GM23338 (cell line): ENCODE results near the gene SLC5A6. TPM values are rescaled to one million over a fixed set of nuclear protein-coding genes. Genes with fewer than 3 reads are reported as not detected.

Experiments
- ATAC-seq: fragments of 200-7000 bp; cut with Tn5 transposase; 3 replicates; pipeline ENCODE4 v1.9.1; 2020
- DNase-seq: peaks from one replicate; pipeline ENCODE4 v3.0.0-alpha.2; 2015; ENCODE audit warnings: low spot score
- H2AFZ ChIP-seq: fragments of 200-600 bp; sonication (generic); 2 replicates; pipeline ENCODE4 v1.8.0; 2016; ENCODE audit warnings: antibody characterized with exemption, mild to moderate bottlenecking, moderate library complexity
- H3F3A ChIP-seq: fragments of 200-600 bp; sonication (generic); replicated peaks from 2 replicates; pipeline ENCODE4 v1.8.0; 2017; ENCODE audit warnings: antibody characterized with exemption, mixed run types, low read depth
- H3K27ac ChIP-seq: fragments of 200-600 bp; sonication (generic); 2 replicates; pipeline ENCODE4 v1.6.1; 2016; ENCODE audit warnings: low read depth
- H3K27me3 ChIP-seq: fragments of 200-600 bp; sonication (generic); 2 replicates; pipeline ENCODE4 v1.8.0; 2016; ENCODE audit warnings: mild to moderate bottlenecking, mixed run types, moderate library complexity; ENCODE audit not compliant: insufficient read depth
- H3K36me3 ChIP-seq: fragments of 200-600 bp; sonication (generic); 2 replicates; pipeline ENCODE4 v1.8.0; 2016; ENCODE audit warnings: mild to moderate bottlenecking; ENCODE audit not compliant: insufficient read depth
- H3K4me1 ChIP-seq: fragments of 200-600 bp; sonication (generic); 2 replicates; pipeline ENCODE4 v1.8.0; 2016; ENCODE audit warnings: mild to moderate bottlenecking, moderate library complexity; ENCODE audit not compliant: insufficient read depth
- H3K4me2 ChIP-seq: fragments of 200-600 bp; sonication (generic); 2 replicates; pipeline ENCODE4 v1.7.1; 2017; ENCODE audit warnings: mixed run types
- H3K4me3 ChIP-seq: fragments of 200-600 bp; sonication (generic); 2 replicates; pipeline ENCODE4 v1.6.1; 2016; ENCODE audit warnings: mixed run types
- H3K79me2 ChIP-seq: fragments of 200-600 bp; sonication (generic); replicated peaks from 2 replicates; pipeline ENCODE4 v1.8.0; 2017; ENCODE audit warnings: mild to moderate bottlenecking; ENCODE audit not compliant: insufficient read depth
- H3K9me2 ChIP-seq: fragments of 200-600 bp; sonication (generic); 2 replicates; pipeline ENCODE4 v1.8.0; 2017; ENCODE audit not compliant: insufficient read depth
- H4K20me1 ChIP-seq: fragments of 200-600 bp; sonication (generic); replicated peaks from 2 replicates; pipeline ENCODE4 v1.8.0; 2017; ENCODE audit warnings: mild to moderate bottlenecking; ENCODE audit not compliant: insufficient read depth
- H3K27ac Mint-ChIP-seq: 2 replicates; pipeline ENCODE4 v1.8.0; 2020; ENCODE audit warnings: inconsistent platforms, mild to moderate bottlenecking, moderate library complexity, mixed read lengths
- H3K27me3 Mint-ChIP-seq: 3 replicates; pipeline ENCODE4 v1.8.0; 2022; ENCODE audit warnings: low read depth, mild to moderate bottlenecking, moderate library complexity, mixed read lengths, inconsistent platforms; ENCODE audit not compliant: insufficient read depth, poor library complexity
- H3K36me3 Mint-ChIP-seq: 3 replicates; pipeline ENCODE4 v1.8.0; 2021; ENCODE audit warnings: low read depth, mild to moderate bottlenecking, inconsistent platforms, moderate library complexity, mixed read lengths
- H3K4me1 Mint-ChIP-seq: 3 replicates; pipeline ENCODE4 v1.8.0; 2020; ENCODE audit warnings: mild to moderate bottlenecking, inconsistent platforms, mixed read lengths
- H3K4me3 Mint-ChIP-seq: 3 replicates; pipeline ENCODE4 v1.8.0; 2021; ENCODE audit warnings: moderate library complexity, mild to moderate bottlenecking, inconsistent platforms, mixed read lengths
- H3K9me3 Mint-ChIP-seq: 3 replicates; pipeline ENCODE4 v1.8.0; 2020; ENCODE audit warnings: moderate library complexity, mild to moderate bottlenecking, inconsistent platforms, mixed read lengths
- CREB1 ChIP-seq: fragments of 250-450 bp; sonication (Bioruptor Pico); IDR thresholded peaks from 2 replicates; pipeline ENCODE4 v1.5.0; 2020; ENCODE audit warnings: low read depth, mild to moderate bottlenecking, moderate library complexity
- CTCF ChIP-seq, 2 experiments: fragments of 200-600 bp in 1 of 2; sonication (generic) in 1 of 2; conservative IDR thresholded peaks; 2 replicates each; pipeline versions ENCODE4 v1.5.1 to v1.6.1; 2016 to 2017; ENCODE audit warnings: antibody characterized with exemption in 2 of 2, low read depth in 2 of 2, mild to moderate bottlenecking in 2 of 2, moderate library complexity in 1 of 2
- EZH2 ChIP-seq: fragments of 200-600 bp; sonication (generic); IDR thresholded peaks from one replicate; pipeline ENCODE4 v1.8.0; 2017; ENCODE audit warnings: antibody characterized with exemption, mild to moderate bottlenecking, low read depth; ENCODE audit not compliant: unreplicated experiment
- EZH2phosphoT487 ChIP-seq: fragments of 200-600 bp; sonication (generic); IDR thresholded peaks from one replicate; pipeline ENCODE4 v1.8.1; 2018; ENCODE audit warnings: antibody characterized with exemption; ENCODE audit not compliant: unreplicated experiment
- JUNB ChIP-seq: IDR thresholded peaks from one replicate; pipeline ENCODE4 v1.6.1; 2016; ENCODE audit warnings: antibody characterized with exemption; ENCODE audit not compliant: unreplicated experiment
- NANOG ChIP-seq: IDR thresholded peaks from 2 replicates; pipeline ENCODE4 v1.6.1; 2016; ENCODE audit warnings: antibody characterized with exemption, borderline replicate concordance
- POLR2AphosphoS5 ChIP-seq: IDR thresholded peaks from 2 replicates; pipeline ENCODE4 v1.6.1; 2016; ENCODE audit warnings: antibody characterized with exemption, low read depth
- STAT1 ChIP-seq: IDR thresholded peaks from one replicate; pipeline ENCODE4 v1.6.1; 2016; ENCODE audit warnings: antibody characterized with exemption; ENCODE audit not compliant: unreplicated experiment
- ZNF331 ChIP-seq: fragments of 250-450 bp; sonication (Bioruptor Pico); IDR thresholded peaks from 2 replicates; pipeline ENCODE4 v1.5.0; 2020; ENCODE audit warnings: low read depth, mild to moderate bottlenecking, moderate library complexity
- polyA plus RNA-seq: library from polyadenylated mRNA; unstranded; fragments of >200 nt; fragmentation: Nextera tagmentation; extraction: Ambion mirVana; gene quantifications from 2 replicates; pipeline ENCODE4 v1.2.1, GENCODE V29; 2016
- total RNA-seq: library from RNA; depleted of rRNA; stranded (reverse); fragments of >200 nt; shearing (Covaris generic); gene quantifications from 2 replicates; pipeline ENCODE4 v1.2.3, GENCODE V29; 2014
- TF ChIP-seq, protein P1 (sequence below): IDR thresholded peaks from one replicate; pipeline ENCODE4 v1.6.1; 2018; ENCODE audit warnings: antibody characterized with exemption; ENCODE audit not compliant: unreplicated experiment
- TF ChIP-seq, protein P2 (sequence below): IDR thresholded peaks from 2 replicates; pipeline ENCODE4 v1.6.1; 2016; ENCODE audit warnings: antibody characterized with exemption

SLC5A6 gene
- total and polyA plus RNA-seq, 2 experiments from 2014 or later, result 44.3 to 153 TPM

DNA sequence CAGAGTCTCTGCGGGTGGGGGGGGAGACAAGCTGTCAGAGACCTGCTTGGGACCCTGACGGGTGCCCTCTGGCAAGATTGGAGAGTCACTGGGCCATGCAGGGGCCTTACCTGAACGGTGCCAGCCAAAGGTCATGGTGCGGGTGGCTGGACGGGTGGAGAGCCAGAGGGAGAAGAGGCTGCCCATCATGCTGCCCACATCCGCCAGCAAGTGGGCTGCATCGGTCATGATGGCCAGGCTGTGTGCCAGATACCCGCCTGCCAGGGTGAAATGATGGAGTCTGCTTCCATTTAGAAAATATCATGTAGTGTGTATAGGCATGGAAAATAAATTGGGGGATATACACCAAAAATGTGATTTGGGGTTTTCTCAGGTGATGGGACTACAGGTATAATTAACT is 46.0 kb upstream of the SLC5A6 start (continued):
- TF ChIP-seq, protein P1, sequence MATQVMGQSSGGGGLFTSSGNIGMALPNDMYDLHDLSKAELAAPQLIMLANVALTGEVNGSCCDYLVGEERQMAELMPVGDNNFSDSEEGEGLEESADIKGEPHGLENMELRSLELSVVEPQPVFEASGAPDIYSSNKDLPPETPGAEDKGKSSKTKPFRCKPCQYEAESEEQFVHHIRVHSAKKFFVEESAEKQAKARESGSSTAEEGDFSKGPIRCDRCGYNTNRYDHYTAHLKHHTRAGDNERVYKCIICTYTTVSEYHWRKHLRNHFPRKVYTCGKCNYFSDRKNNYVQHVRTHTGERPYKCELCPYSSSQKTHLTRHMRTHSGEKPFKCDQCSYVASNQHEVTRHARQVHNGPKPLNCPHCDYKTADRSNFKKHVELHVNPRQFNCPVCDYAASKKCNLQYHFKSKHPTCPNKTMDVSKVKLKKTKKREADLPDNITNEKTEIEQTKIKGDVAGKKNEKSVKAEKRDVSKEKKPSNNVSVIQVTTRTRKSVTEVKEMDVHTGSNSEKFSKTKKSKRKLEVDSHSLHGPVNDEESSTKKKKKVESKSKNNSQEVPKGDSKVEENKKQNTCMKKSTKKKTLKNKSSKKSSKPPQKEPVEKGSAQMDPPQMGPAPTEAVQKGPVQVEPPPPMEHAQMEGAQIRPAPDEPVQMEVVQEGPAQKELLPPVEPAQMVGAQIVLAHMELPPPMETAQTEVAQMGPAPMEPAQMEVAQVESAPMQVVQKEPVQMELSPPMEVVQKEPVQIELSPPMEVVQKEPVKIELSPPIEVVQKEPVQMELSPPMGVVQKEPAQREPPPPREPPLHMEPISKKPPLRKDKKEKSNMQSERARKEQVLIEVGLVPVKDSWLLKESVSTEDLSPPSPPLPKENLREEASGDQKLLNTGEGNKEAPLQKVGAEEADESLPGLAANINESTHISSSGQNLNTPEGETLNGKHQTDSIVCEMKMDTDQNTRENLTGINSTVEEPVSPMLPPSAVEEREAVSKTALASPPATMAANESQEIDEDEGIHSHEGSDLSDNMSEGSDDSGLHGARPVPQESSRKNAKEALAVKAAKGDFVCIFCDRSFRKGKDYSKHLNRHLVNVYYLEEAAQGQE, result no peak
- TF ChIP-seq EZH2, result no peak
- no peak for TF ChIP-seq EZH2phosphoT487
- no peak for TF ChIP-seq CTCF (conservative IDR thresholded peaks at IDR 0.05; ENCODE audit: low read depth in 2 of 2)
- TF ChIP-seq, protein P2, sequence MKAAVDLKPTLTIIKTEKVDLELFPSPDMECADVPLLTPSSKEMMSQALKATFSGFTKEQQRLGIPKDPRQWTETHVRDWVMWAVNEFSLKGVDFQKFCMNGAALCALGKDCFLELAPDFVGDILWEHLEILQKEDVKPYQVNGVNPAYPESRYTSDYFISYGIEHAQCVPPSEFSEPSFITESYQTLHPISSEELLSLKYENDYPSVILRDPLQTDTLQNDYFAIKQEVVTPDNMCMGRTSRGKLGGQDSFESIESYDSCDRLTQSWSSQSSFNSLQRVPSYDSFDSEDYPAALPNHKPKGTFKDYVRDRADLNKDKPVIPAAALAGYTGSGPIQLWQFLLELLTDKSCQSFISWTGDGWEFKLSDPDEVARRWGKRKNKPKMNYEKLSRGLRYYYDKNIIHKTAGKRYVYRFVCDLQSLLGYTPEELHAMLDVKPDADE, result no peak
- no peak for TF ChIP-seq NANOG
- no peak for TF ChIP-seq JUNB

- peaks cover 23% of the 10 kb centered on the region for H3K27me3 ChIP-seq
- peaks cover 13% of the 10 kb centered on the region for H3K4me1 Mint-ChIP-seq
- ATAC-seq (no peak), DNase-seq (no peak)
- no peak overlapping the region for H3K27ac ChIP-seq
- H3K4me2 ChIP-seq, result no peak overlapping the region
- no peaks in the 10 kb centered on the region for H3F3A ChIP-seq
- H3K9me2 ChIP-seq, result no peaks in the 10 kb centered on the region
- H3K9me3 Mint-ChIP-seq, result no peaks in the 10 kb centered on the region
- H3K4me1 ChIP-seq, result peaks cover 7% of the 10 kb centered on the region
- H4K20me1 ChIP-seq, result no peaks in the 10 kb centered on the region; the same call in 1 of the 2 replicates
- no peak overlapping the region for H2AFZ ChIP-seq
- H3K27ac Mint-ChIP-seq, result no peak overlapping the region
- H3K4me3 ChIP-seq, result no peak overlapping the region
- H3K4me3 Mint-ChIP-seq, result no peak overlapping the region
- H3K27me3 Mint-ChIP-seq, result peaks cover 26% of the 10 kb centered on the region
- H3K79me2 ChIP-seq, result no peaks in the 10 kb centered on the region
- H3K36me3 ChIP-seq, result no peaks in the 10 kb centered on the region
- H3K36me3 Mint-ChIP-seq, result no peaks in the 10 kb centered on the region; the same call in 2 of the 3 replicates
- TF ChIP-seq EZH2, result no peak
- TF ChIP-seq JUNB, result no peak
- no peak for TF ChIP-seq CREB1
- TF ChIP-seq ZNF331 (CRISPR knock-in tag), result no peak
- TF ChIP-seq, protein P2, result no peak
- no peak for TF ChIP-seq POLR2AphosphoS5
- TF ChIP-seq EZH2phosphoT487, result no peak
- TF ChIP-seq STAT1, result no peak
Measured at GRCh38 chr2:27256855-27257454, 44.9 kb upstream of the SLC5A6 start.
